ENCODE measurements around the gene MAGT1.
"Not testable (repeated sequence)": the region's sequence is repeated elsewhere in the genome, so short reads cannot be mapped to it uniquely, and the experiment has no call there.

Gene MAGT1

GRCh38 chrX:77831544-77831943 lies 63.7 kb downstream of the MAGT1 start:
- not testable (repeated sequence) for DNase-seq

GRCh38 chrX:77821989-77822388 lies 73.2 kb downstream of the MAGT1 start:
- DNase-seq = not testable (repeated sequence)

GRCh38 chrX:77820091-77820727 lies 75.0 kb downstream of the MAGT1 start:
- DNase-seq = no peak

GRCh38 chrX:77814210-77814609 lies 81.0 kb downstream of the MAGT1 start:
- no peak for DNase-seq

GRCh38 chrX:77802201-77802600 lies 93.0 kb downstream of the MAGT1 start:
- DNase-seq = no peak

GRCh38 chrX:77795124-77795523 lies 100.1 kb downstream of the MAGT1 start:
- DNase-seq = no peak

GRCh38 chrX:77793946-77794345 lies 101.3 kb downstream of the MAGT1 start:
- no peak for DNase-seq

- peak; percentile 23 to 79 for DNase-seq
These were observed 107.2 kb downstream of the MAGT1 start for GRCh38 chrX:77788050-77788449.

- DNase-seq = no peak
These were observed 108.9 kb downstream of the MAGT1 start for GRCh38 chrX:77786365-77786680.

- DNase-seq = peak; percentile 77 to 87
These were observed 109.5 kb downstream of the MAGT1 start, which contains the start of gene ATRX for GRCh38 chrX:77785486-77786364. Gene ATRX (minus strand): TSS chrX:77786216. CDS start chrX:77786001, 215 bp downstream.

- DNase-seq = no peak
These were observed 115.5 kb downstream of the MAGT1 start for GRCh38 chrX:77779695-77780094.

GRCh38 chrX:77776659-77777058 lies 118.6 kb downstream of the MAGT1 start:
- DNase-seq = no peak

Measured in CD4-positive, alpha-beta T cell treated with Interferon alpha-2 for 1 hour (primary cell).